Islet precursor cell (in vitro differentiated cells): ENCODE measurements around the gene GOLIM4.
A peak's percentile ranks its signal among the peaks of the same experiment; 100 is the strongest.
"Not testable (repeated sequence)": the region's sequence is repeated elsewhere in the genome, so short reads cannot be mapped to it uniquely, and the experiment has no call there.

ENCODE experiments used
- DNase-seq: peaks from one replicate; pipeline ENCODE4 v3.0.0-alpha.2; 2018

The GOLIM4 gene

GRCh38 chr3:168044049-168044448 is 51.7 kb downstream of the GOLIM4 start:
- no peak for DNase-seq

- peak; percentile 57 for DNase-seq
These were observed 55.0 kb downstream of the GOLIM4 start for GRCh38 chr3:168040607-168041208.

- no peak for DNase-seq
These were observed 58.7 kb downstream of the GOLIM4 start for GRCh38 chr3:168037020-168037419.

- DNase-seq = no peak
These were observed 59.1 kb downstream of the GOLIM4 start for GRCh38 chr3:168036619-168037018.

GRCh38 chr3:168034152-168034928 is 61.4 kb downstream of the GOLIM4 start:
- no peak for DNase-seq

GRCh38 chr3:168030577-168030976 is 65.1 kb downstream of the GOLIM4 start:
- DNase-seq = no peak

- no peak for DNase-seq
These were observed 66.0 kb downstream of the GOLIM4 start for GRCh38 chr3:168029705-168030104.

GRCh38 chr3:168028086-168028485 is 67.6 kb downstream of the GOLIM4 start:
- DNase-seq = no peak

- DNase-seq = no peak
These were observed 69.0 kb downstream of the GOLIM4 start for GRCh38 chr3:168026764-168027163.

GRCh38 chr3:168025076-168025475 is 70.6 kb downstream of the GOLIM4 start:
- no peak for DNase-seq

GRCh38 chr3:168024537-168024941 is 71.2 kb downstream of the GOLIM4 start:
- DNase-seq = no peak

GRCh38 chr3:168021737-168022450 is 73.8 kb downstream of the GOLIM4 start:
- no peak for DNase-seq

GRCh38 chr3:168011280-168011679 is 84.4 kb downstream of the GOLIM4 start:
- DNase-seq = not testable (repeated sequence)

GRCh38 chr3:168006584-168006983 is 89.1 kb downstream of the GOLIM4 start:
- DNase-seq = no peak

- DNase-seq = no peak
These were observed 91.8 kb downstream of the GOLIM4 start for GRCh38 chr3:168003911-168004310.

GRCh38 chr3:168002786-168003368 is 92.8 kb downstream of the GOLIM4 start:
- peak; percentile 49 for DNase-seq

- no peak for DNase-seq
These were observed 94.5 kb downstream of the GOLIM4 start for GRCh38 chr3:168001244-168001643.

GRCh38 chr3:167998253-167998652 is 97.5 kb downstream of the GOLIM4 start:
- DNase-seq = no peak

- DNase-seq = no peak
These were observed 99.2 kb downstream of the GOLIM4 start for GRCh38 chr3:167996514-167996913.

- DNase-seq = no peak
These were observed 103.3 kb downstream of the GOLIM4 start for GRCh38 chr3:167992381-167992780.

- DNase-seq = no peak
These were observed 104.5 kb downstream of the GOLIM4 start for GRCh38 chr3:167991213-167991612.

- DNase-seq = no peak
These were observed 105.7 kb downstream of the GOLIM4 start for GRCh38 chr3:167989999-167990398.

- no peak for DNase-seq
These were observed 106.7 kb downstream of the GOLIM4 start for GRCh38 chr3:167989066-167989465.

- no peak for DNase-seq
These were observed 112.1 kb downstream of the GOLIM4 start for GRCh38 chr3:167983583-167983982.
